Activated CD4-positive, alpha-beta memory T cell treated with anti-CD3 and anti-CD28 coated beads for 36 hours (primary cell): ENCODE data around the gene SLC35A2. TPM values are rescaled to one million over a fixed set of nuclear protein-coding genes. Genes with fewer than 3 reads are reported as not detected.
A peak's percentile ranks its signal among the peaks of the same experiment; 100 is the strongest.

Experiments used
- CTCF ChIA-PET: fragments of 350-600 bp; sonication (Branson Sonifier 250); formaldehyde crosslinking; loops from one replicate; lab custom pipeline; 2021; ENCODE audit warnings: antibody characterized with exemption, inconsistent platforms; lab: Charles Lee
- POLR2A ChIA-PET: fragments of 350-600 bp; sonication (Branson Sonifier 250); formaldehyde crosslinking; loops from one replicate; lab custom pipeline; 2021; ENCODE audit warnings: antibody characterized with exemption; lab: Charles Lee
- DNase-seq: peaks from one replicate; pipeline ENCODE4 v3.0.0-alpha.2; 2020
- H3K27ac Mint-ChIP-seq: one replicate; pipeline ENCODE4 v1.8.0; 2021; ENCODE audit warnings: mixed read lengths
- H3K27me3 Mint-ChIP-seq: one replicate; pipeline ENCODE4 v1.8.0; 2021; ENCODE audit warnings: mixed read lengths
- H3K36me3 Mint-ChIP-seq: one replicate; pipeline ENCODE4 v1.8.0; 2021; ENCODE audit warnings: mixed read lengths
- H3K4me1 Mint-ChIP-seq: one replicate; pipeline ENCODE4 v1.8.0; 2021; ENCODE audit warnings: low read depth, mixed read lengths
- H3K4me3 Mint-ChIP-seq: one replicate; pipeline ENCODE4 v1.8.0; 2021; ENCODE audit warnings: mild to moderate bottlenecking, mixed read lengths
- H3K9me3 Mint-ChIP-seq: one replicate; pipeline ENCODE4 v1.8.0; 2021; ENCODE audit warnings: mixed read lengths
- intact Hi-C: fragments of 100-400 bp; cut with micrococcal nuclease; formaldehyde crosslinking; loops from one replicate; pipeline ENCODE4 v1.15.1; 2023
- total RNA-seq, 2 experiments: library from RNA; stranded (reverse); gene quantifications; one replicate each; pipeline ENCODE4 v1.2.3, GENCODE V29; 2021

The SLC35A2 gene
- total RNA-seq, 2 experiments from 2014 or later, result 16.9 to 19.2 TPM

DNA sequence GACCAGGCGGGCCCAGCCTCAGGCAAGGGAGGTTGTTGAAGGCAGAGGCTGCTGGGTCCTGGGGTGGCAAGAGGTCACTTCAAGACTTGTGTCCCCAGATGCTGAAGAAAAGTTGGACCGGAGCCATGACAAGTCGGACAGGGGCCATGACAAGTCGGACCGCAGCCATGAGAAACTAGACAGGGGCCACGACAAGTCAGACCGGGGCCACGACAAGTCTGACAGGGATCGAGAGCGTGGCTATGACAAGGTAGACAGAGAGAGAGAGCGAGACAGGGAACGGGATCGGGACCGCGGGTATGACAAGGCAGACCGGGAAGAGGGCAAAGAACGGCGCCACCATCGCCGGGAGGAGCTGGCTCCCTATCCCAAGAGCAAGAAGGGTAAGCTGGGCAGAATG, 9.3 kb downstream of the SLC35A2 start:
- Mint-ChIP-seq H3K4me1 (peaks cover 1% of the 10 kb centered on the region), H3K36me3 (peaks cover 13% of the 10 kb centered on the region), H3K27ac (peak overlapping the region; percentile 30), H3K4me3 (no peak overlapping the region), H3K27me3 (no peaks in the 10 kb centered on the region), H3K9me3 (no peaks in the 10 kb centered on the region)
- intact Hi-C loops, result no loop called here
- no peak for DNase-seq
- POLR2A ChIA-PET, result no interaction called here
- CTCF ChIA-PET, result no interaction called here

- intact Hi-C loops, result no loop called here
- H3K4me3 Mint-ChIP-seq, result no peak overlapping the region
- no peak overlapping the region for H3K27ac Mint-ChIP-seq
- peaks cover 9% of the 10 kb centered on the region for H3K4me1 Mint-ChIP-seq
- ChIA-PET CTCF (no interaction called here), POLR2A (no interaction called here)
- no peaks in the 10 kb centered on the region for H3K27me3 Mint-ChIP-seq
- H3K9me3 Mint-ChIP-seq, result no peaks in the 10 kb centered on the region
- H3K36me3 Mint-ChIP-seq, result peaks cover 13% of the 10 kb centered on the region
- DNase-seq, result no peak
Measured at GRCh38 chrX:48901069-48901468, 10.4 kb downstream of the SLC35A2 start.

DNA sequence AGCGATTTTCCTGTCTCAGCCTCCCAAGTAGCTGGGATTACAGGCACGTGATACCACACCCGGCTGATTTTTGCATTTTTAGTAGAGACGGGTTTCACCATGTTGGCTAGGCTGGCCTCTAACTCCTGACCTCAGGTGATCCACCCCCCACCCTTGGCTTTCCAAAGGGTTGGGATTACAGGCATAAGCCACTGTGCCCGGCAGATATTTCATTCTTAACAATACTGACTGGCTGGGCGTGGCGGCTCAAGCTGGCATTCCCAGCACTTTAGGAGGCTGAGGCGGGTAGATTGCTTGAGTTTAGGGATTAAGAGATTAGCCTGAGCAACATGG, 12.4 kb downstream of the SLC35A2 start:
- Mint-ChIP-seq H3K9me3 (no peaks in the 10 kb centered on the region), H3K27me3 (no peaks in the 10 kb centered on the region), H3K36me3 (peaks cover 18% of the 10 kb centered on the region), H3K27ac (no peak overlapping the region), H3K4me1 (peaks cover 16% of the 10 kb centered on the region), H3K4me3 (no peak overlapping the region)
- POLR2A ChIA-PET, result interaction anchor here (1.1 kb wide), 1 partner anchor 20 kb away, joined by 4 read pairs; no protein-coding TSS in a partner anchor
- DNase-seq, result no peak
- intact Hi-C loops, result loop anchor here (10.0 kb wide), 1 partner anchor 94 kb away; the partner anchor contains the start of gene HDAC6
- CTCF ChIA-PET, result no interaction called here

- peaks cover 16% of the 10 kb centered on the region for H3K4me1 Mint-ChIP-seq
- peak; percentile 91 for DNase-seq
- no peaks in the 10 kb centered on the region for H3K27me3 Mint-ChIP-seq
- ChIA-PET CTCF (interaction anchor here (1.0 to 1.6 kb wide), 3 partner anchors 39 to 249 kb away, joined by 3 to 6 read pairs (median 4); no protein-coding TSS in a partner anchor), POLR2A (interaction anchor here (0.6 to 2.0 kb wide), 13 partner anchors 9 to 269 kb away, joined by 3 to 32 read pairs (median 5); partner anchors contain the start of genes GRIPAP1, SLC35A2 and SUV39H1)
- peaks cover 16% of the 10 kb centered on the region for H3K36me3 Mint-ChIP-seq
- intact Hi-C loops, result loop anchor here (1.0 to 10.0 kb wide), 4 partner anchors 14 to 146 kb away; partner anchors contain the start of genes HDAC6, PIM2, SLC35A2 and TFE3
- peak within 1 kb of the TSS; percentile 88 for H3K27ac Mint-ChIP-seq
- peak within 1 kb of the TSS; percentile 79 for H3K4me3 Mint-ChIP-seq
- no peaks in the 10 kb centered on the region for H3K9me3 Mint-ChIP-seq
Measured at GRCh38 chrX:48897625-48898306, 13.7 kb downstream of the SLC35A2 start, which contains the start of the genes PQBP1 and TIMM17B. TSS of gene PQBP1 (plus strand) at chrX:48897930. CDS start at chrX:48898510, 580 bp downstream. TSS of gene TIMM17B (minus strand) at chrX:48897768. CDS start at chrX:48897749, 19 bp downstream.

DNA sequence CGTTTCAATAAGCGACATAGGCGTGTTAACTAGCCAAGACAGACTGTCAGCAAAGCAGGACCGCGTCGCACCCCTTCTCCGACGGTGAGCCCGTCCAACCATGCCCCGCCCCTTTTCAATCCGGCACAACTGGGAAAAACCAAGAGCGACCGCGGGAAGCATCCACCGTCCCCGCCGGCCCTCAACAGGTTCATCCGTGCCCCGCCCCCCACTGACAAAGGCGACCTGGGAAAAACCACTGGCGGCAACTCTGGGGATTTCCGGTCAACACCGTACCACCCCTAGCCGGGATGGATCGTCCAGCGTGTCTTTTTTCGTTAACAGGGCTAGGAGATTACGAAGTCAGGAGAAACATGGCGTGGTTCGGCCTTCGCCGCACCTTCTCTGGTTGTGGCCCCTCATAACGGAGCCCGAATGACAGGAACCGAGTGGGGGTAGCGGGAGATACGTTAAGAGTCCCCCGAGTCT, 14.3 kb downstream of the SLC35A2 start:
- H3K9me3 Mint-ChIP-seq, result no peaks in the 10 kb centered on the region
- peak overlapping the region; percentile 79 for H3K4me3 Mint-ChIP-seq
- peaks cover 14% of the 10 kb centered on the region for H3K36me3 Mint-ChIP-seq
- H3K27me3 Mint-ChIP-seq, result no peaks in the 10 kb centered on the region
- intact Hi-C loops, result loop anchor here (1.0 to 10.0 kb wide), 4 partner anchors 14 to 146 kb away; partner anchors contain the start of genes HDAC6, PIM2, SLC35A2 and TFE3
- CTCF ChIA-PET, result interaction anchor here (1.0 to 1.6 kb wide), 4 partner anchors 40 to 249 kb away, joined by 3 to 6 read pairs (median 4); no protein-coding TSS in a partner anchor
- peak overlapping the region; percentile 88 for H3K27ac Mint-ChIP-seq
- peaks cover 16% of the 10 kb centered on the region for H3K4me1 Mint-ChIP-seq
- POLR2A ChIA-PET, result interaction anchor here (1.3 to 2.0 kb wide), 9 partner anchors 10 to 201 kb away, joined by 4 to 32 read pairs (median 5); partner anchors contain the start of genes GRIPAP1, SLC35A2 and SUV39H1
- peak; percentile 75 for DNase-seq

- intact Hi-C loops, result loop anchor here (1.0 to 10.0 kb wide), 4 partner anchors 15 to 147 kb away; partner anchors contain the start of genes HDAC6, PIM2, SLC35A2 and TFE3
- Mint-ChIP-seq H3K27me3 (no peaks in the 10 kb centered on the region), H3K4me1 (peaks cover 20% of the 10 kb centered on the region), H3K36me3 (peaks cover 11% of the 10 kb centered on the region), H3K4me3 (peak overlapping the region; percentile 79), H3K27ac (peak overlapping the region; percentile 88), H3K9me3 (no peaks in the 10 kb centered on the region)
- CTCF ChIA-PET, result interaction anchor here (1.0 to 1.3 kb wide), 2 partner anchors 63 to 147 kb away, joined by 3 read pairs; no protein-coding TSS in a partner anchor
- DNase-seq, result no peak
- POLR2A ChIA-PET, result interaction anchor here (0.6 to 2.0 kb wide), 4 partner anchors 14 to 1311 kb away, joined by 3 to 32 read pairs (median 8); partner anchors contain the start of gene SLC35A2
Measured at GRCh38 chrX:48896611-48897011, 14.8 kb downstream of the SLC35A2 start.

DNA sequence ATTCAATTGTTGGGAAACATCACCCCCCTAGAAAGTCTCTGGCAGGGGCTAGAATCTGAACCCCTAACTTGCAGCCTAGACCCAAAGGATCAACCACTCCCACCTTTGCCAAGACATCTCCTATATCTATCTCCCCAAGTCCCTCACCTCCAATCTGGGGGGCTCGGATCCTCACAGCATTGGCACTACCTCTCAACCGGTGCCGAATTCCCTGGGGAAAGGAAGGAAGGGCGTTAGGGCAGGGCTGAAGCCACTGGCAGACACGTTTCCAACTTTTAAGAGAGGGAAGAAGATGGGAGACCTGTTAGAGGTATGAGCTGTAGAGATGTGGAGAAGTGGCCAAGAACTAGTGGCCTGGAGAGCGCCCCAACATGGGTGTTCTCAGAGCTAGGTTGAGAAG, 16.6 kb downstream of the SLC35A2 start:
- Mint-ChIP-seq H3K4me1 (peaks cover 27% of the 10 kb centered on the region), H3K4me3 (no peak overlapping the region), H3K27ac (no peak overlapping the region), H3K36me3 (peaks cover 8% of the 10 kb centered on the region), H3K9me3 (no peaks in the 10 kb centered on the region), H3K27me3 (no peaks in the 10 kb centered on the region)
- CTCF ChIA-PET, result no interaction called here
- intact Hi-C loops, result loop anchor here (5.0 to 10.0 kb wide), 2 partner anchors 90 to 248 kb away; partner anchors contain the start of gene HDAC6
- DNase-seq, result no peak
- POLR2A ChIA-PET, result no interaction called here

DNA sequence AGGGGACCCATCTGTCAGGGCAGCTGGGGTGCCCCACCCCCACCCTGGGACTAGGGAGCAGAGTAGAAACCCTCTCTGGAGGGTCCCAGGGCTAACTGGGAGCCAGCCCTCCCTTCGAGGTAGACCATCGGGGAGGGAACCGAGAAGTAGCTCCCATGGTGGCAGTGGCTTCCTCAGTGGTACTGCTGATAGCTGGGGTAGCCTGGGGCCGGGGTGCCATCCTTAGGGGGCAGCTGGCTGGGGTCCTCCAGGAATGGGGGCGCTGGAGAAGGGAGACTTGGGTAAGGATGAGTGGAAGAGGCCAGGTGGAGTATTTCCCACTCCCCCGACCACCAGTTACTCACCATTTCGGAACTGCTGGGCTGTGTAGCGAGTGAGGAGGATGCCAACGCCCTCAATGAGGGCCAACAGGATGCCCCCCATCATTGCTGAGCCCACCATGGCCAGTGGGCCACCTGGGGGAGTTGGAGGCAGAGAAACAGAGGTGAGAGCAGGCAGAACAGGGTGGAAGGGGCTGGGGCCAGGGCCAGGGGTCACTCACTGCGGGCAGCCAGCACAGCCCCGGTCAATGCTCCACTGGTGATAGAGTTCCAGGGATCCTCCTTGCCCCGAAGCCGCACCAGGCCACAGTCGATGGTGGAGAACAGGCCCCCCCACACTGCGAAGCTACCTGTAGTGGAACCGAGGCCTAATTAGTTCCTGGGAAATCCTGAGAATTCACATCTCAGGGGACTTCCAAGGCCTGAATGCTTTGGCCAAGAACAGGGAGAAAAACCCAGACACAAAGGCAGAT, 17.7 kb downstream of the SLC35A2 start:
- ChIA-PET CTCF (no interaction called here), POLR2A (no interaction called here)
- no peaks in the 10 kb centered on the region for H3K9me3 Mint-ChIP-seq
- intact Hi-C loops, result loop anchor here (5.0 to 10.0 kb wide), 2 partner anchors 89 to 246 kb away; partner anchors contain the start of gene HDAC6
- DNase-seq, result no peak
- H3K4me1 Mint-ChIP-seq, result peaks cover 27% of the 10 kb centered on the region
- H3K4me3 Mint-ChIP-seq, result no peak overlapping the region
- peaks cover 8% of the 10 kb centered on the region for H3K36me3 Mint-ChIP-seq
- H3K27me3 Mint-ChIP-seq, result no peaks in the 10 kb centered on the region
- H3K27ac Mint-ChIP-seq, result no peak overlapping the region

DNA sequence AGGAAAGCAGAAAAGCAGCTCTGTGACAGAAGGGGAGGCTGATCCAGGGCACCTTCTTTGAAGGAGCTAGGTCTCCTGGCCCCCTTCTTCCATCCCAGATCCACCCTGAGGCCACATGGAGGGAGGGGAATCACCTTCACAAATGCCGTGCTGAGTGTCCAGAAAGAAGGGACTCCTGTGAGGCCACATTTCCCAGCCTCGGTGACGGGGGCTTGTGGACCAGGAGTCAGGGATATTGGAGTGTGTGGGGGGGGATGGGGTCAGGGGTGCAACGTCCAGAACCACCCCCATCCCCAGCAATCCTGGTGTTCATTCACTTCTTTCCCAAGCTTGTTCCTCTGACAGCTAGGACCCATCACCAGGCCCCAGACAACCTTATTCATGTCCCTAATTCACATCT, 18.6 kb downstream of the SLC35A2 start:
- no peaks in the 10 kb centered on the region for H3K9me3 Mint-ChIP-seq
- peaks cover 26% of the 10 kb centered on the region for H3K4me1 Mint-ChIP-seq
- DNase-seq, result no peak
- intact Hi-C loops, result loop anchor here (5.0 to 10.0 kb wide), 2 partner anchors 88 to 246 kb away; partner anchors contain the start of gene HDAC6
- H3K36me3 Mint-ChIP-seq, result peaks cover 5% of the 10 kb centered on the region
- POLR2A ChIA-PET, result no interaction called here
- CTCF ChIA-PET, result interaction anchor here (1.2 kb wide), 1 partner anchor 79 kb away, joined by 3 read pairs; the partner anchor contains the start of gene KCND1
- H3K27me3 Mint-ChIP-seq, result no peaks in the 10 kb centered on the region
- H3K27ac Mint-ChIP-seq, result no peak overlapping the region
- no peak overlapping the region for H3K4me3 Mint-ChIP-seq

DNA sequence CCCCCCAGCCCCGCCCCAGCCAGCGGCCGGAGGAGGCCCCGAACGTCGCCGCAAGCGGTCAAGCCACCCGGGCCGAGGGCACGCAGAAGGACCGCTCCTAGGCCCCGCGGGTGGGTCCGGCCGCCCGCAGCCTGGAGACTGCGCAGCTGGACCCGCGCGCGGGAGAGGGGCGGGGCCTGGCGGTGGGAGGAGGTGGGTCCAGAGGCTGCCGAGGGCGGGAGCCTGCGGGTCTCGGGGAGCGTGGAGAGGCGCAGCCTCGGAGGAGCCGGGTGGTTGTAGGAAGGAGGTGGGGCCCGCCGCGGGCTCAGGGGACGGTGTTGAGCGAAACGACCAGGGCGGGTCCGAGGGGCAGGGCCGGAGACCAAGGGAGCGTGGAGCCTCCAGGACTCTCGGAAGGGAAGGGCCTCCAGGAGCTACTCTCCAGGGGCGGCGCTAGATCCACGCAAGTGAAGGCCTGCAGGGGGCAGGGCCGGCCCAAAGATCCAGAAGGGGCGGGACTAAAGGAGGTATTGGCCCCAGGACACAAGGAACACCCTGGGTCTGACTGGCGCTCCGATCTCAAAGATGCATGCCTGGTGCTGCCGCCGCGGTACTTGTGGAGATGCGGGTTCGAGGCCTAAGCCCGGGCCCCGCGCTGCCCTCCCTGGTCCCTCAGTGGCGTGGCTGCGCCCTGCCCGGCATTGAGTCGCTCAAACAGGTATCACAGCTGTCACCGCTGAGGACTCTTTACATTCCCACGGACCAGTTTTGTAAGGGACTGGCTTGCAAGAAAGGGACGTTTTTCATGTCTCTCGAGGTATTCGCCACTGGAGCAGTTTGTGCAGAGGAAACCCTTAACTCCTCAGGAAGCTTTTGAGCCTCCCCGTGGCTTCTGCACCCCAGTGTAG, 19.8 kb downstream of the SLC35A2 start:
- peak; percentile 88 for DNase-seq
- ChIA-PET CTCF (interaction anchor here (0.6 to 1.9 kb wide), 11 partner anchors 12 to 147 kb away, joined by 3 to 9 read pairs (median 3); partner anchors contain the start of genes KCND1 and SLC35A2), POLR2A (interaction anchor here (1.0 kb wide), 1 partner anchor 52 kb away, joined by 3 read pairs; no protein-coding TSS in a partner anchor)
- no peaks in the 10 kb centered on the region for H3K27me3 Mint-ChIP-seq
- peak overlapping the region; percentile 77 for H3K4me3 Mint-ChIP-seq
- intact Hi-C loops, result loop anchor here (1.0 to 10.0 kb wide), 4 partner anchors 51 to 244 kb away; partner anchors contain the start of genes HDAC6 and TFE3
- peak overlapping the region; percentile 65 for H3K27ac Mint-ChIP-seq
- H3K36me3 Mint-ChIP-seq, result peaks cover 5% of the 10 kb centered on the region
- H3K4me1 Mint-ChIP-seq, result peaks cover 22% of the 10 kb centered on the region
- H3K9me3 Mint-ChIP-seq, result no peaks in the 10 kb centered on the region
